Measurements from ENCODE around the gene TMC8.

GRCh38 chr17:78123258-78123929, 7.2 kb upstream of the TMC8 start:
- TF ChIP-seq CTCF (IDR thresholded peaks at IDR 0.05; ENCODE audit: insufficient read depth, low read length, poor library complexity, severe bottlenecking), result no peak
- no peak for TF ChIP-seq EZH2phosphoT487 (conservative IDR thresholded peaks at IDR 0.05; ENCODE audit: low read length)
